ENCODE data around the gene RAB2B. TPM values are rescaled to one million over a fixed set of nuclear protein-coding genes. Genes with fewer than 3 reads are reported as not detected.

RAB2B gene
- total RNA-seq, 5 donors from 2014 or later (not counting 1 experiment from before 2014, with no cell fraction given) = 23.6 to 33.7 (median 27.6) TPM

- H3K36me3 Mint-ChIP-seq = peaks cover 21% of the 10 kb centered on the region
- H3K27me3 Mint-ChIP-seq = no peaks in the 10 kb centered on the region
- no peaks in the 10 kb centered on the region for H3K9me3 ChIP-seq
- DNase-seq = no peak
- peaks cover 15 to 16% of the 10 kb centered on the region in 2 experiments for H3K4me1 ChIP-seq (ENCODE audit: control insufficient read depth in 1 of 2, extremely low read depth in 1 of 2, insufficient read depth in 2 of 2, low read length in 2 of 2)
- 100% methylated on average over 2 of the region's 10 CpGs for WGBS (ENCODE audit: insufficient coverage)
- CTCF ChIA-PET = interaction anchor here in 1 of 2 donors (0.7 to 4.1 kb wide), 10 partner anchors 10 to 234 kb away, joined by 3 to 24 read pairs (median 6); partner anchors contain the start of genes CHD8, METTL3, SALL2 and SUPT16H
- peak overlapping the region; percentile 97 to 100 (median 100) for H3K4me3 Mint-ChIP-seq
- H3K4me1 Mint-ChIP-seq = peaks cover 43 to 50% (median 49%) of the 10 kb centered on the region in 3 donors
- H3K36me3 ChIP-seq (ENCODE audit: control insufficient read depth in 2 of 2, extremely low read depth in 1 of 2, insufficient read depth in 1 of 2, low read length in 1 of 2) = peaks cover 0 to 19% of the 10 kb centered on the region in 2 donors
- H3K4me3 ChIP-seq (ENCODE audit: control insufficient read depth in 1 of 2, extremely low read depth in 1 of 2, low read length in 1 of 2) = peak overlapping the region; percentile 77 to 95
- no peak for ATAC-seq (replicated peaks in 1 of 4)
- no peaks in the 10 kb centered on the region for H3K27me3 ChIP-seq (replicated peaks in 1 of 2; ENCODE audit: control insufficient read depth in 2 of 2, extremely low read depth in 1 of 2, insufficient read depth in 2 of 2, low read length in 1 of 2)
- peak overlapping the region; percentile 75 for H3K27ac ChIP-seq (ENCODE audit: low read length)
- H3K27ac Mint-ChIP-seq = peak overlapping the region; percentile 99
- POLR2A ChIA-PET = interaction anchor here in 1 of 2 donors (0.6 to 2.5 kb wide), 2 partner anchors 20 to 35 kb away, joined by 5 to 17 read pairs; partner anchors contain the start of genes CHD8 and METTL3
- no peaks in the 10 kb centered on the region for H3K9me3 Mint-ChIP-seq
Measured at GRCh38 chr14:21475767-21476522, 814 bp downstream of the RAB2B start.

- H3K27ac ChIP-seq (ENCODE audit: low read length) = no peak overlapping the region
- Mint-ChIP-seq H3K36me3 (peaks cover 46% of the 10 kb centered on the region), H3K4me3 (no peak overlapping the region), H3K4me1 (peaks cover 2 to 7% (median 2%) of the 10 kb centered on the region in 3 donors), H3K9me3 (no peaks in the 10 kb centered on the region), H3K27me3 (no peaks in the 10 kb centered on the region), H3K27ac (no peak overlapping the region)
- DNase-seq (no peak), ATAC-seq (replicated peaks in 1 of 4) (no peak)
- no peak overlapping the region for H3K4me3 ChIP-seq (ENCODE audit: control insufficient read depth in 1 of 2, extremely low read depth in 1 of 2, low read length in 1 of 2)
- no peaks in the 10 kb centered on the region for H3K4me1 ChIP-seq (ENCODE audit: control insufficient read depth in 1 of 2, extremely low read depth in 1 of 2, insufficient read depth in 2 of 2, low read length in 2 of 2)
- no CpG with 5 or more reads among the region's 1 CpG for WGBS (ENCODE audit: insufficient coverage)
- ChIA-PET POLR2A (interaction anchor here in 1 of 2 donors (0.5 kb wide), 1 partner anchor 59 kb away, joined by 3 read pairs; no protein-coding TSS in a partner anchor), CTCF (no interaction called here)
- H3K27me3 ChIP-seq (replicated peaks in 1 of 2; ENCODE audit: control insufficient read depth in 2 of 2, extremely low read depth in 1 of 2, insufficient read depth in 2 of 2, low read length in 1 of 2) = no peaks in the 10 kb centered on the region
- peaks cover 6 to 41% of the 10 kb centered on the region in 2 donors for H3K36me3 ChIP-seq (ENCODE audit: control insufficient read depth in 2 of 2, extremely low read depth in 1 of 2, insufficient read depth in 1 of 2, low read length in 1 of 2)
- H3K9me3 ChIP-seq = no peaks in the 10 kb centered on the region
Measured at GRCh38 chr14:21467616-21468015, 9.1 kb downstream of the RAB2B start.

- peak; percentile 95 to 98 (median 97) for ATAC-seq (replicated peaks in 1 of 4)
- peaks cover 10 to 36% of the 10 kb centered on the region in 2 experiments for H3K4me1 ChIP-seq (ENCODE audit: control insufficient read depth in 1 of 2, extremely low read depth in 1 of 2, insufficient read depth in 2 of 2, low read length in 2 of 2)
- Mint-ChIP-seq H3K4me1 (peaks cover 33 to 51% (median 39%) of the 10 kb centered on the region in 3 donors), H3K27ac (peak within 1 kb of the TSS; percentile 98 to 99), H3K36me3 (peaks cover 10% of the 10 kb centered on the region), H3K27me3 (no peaks in the 10 kb centered on the region), H3K9me3 (no peaks in the 10 kb centered on the region), H3K4me3 (peak within 1 kb of the TSS; percentile 93 to 95 (median 93))
- peak within 1 kb of the TSS; percentile 85 for H3K27ac ChIP-seq (ENCODE audit: low read length)
- peak within 1 kb of the TSS; percentile 87 to 92 for H3K4me3 ChIP-seq (ENCODE audit: control insufficient read depth in 1 of 2, extremely low read depth in 1 of 2, low read length in 1 of 2)
- WGBS (ENCODE audit: insufficient coverage) = under 1% methylated on average over 23 of the region's 36 CpGs
- ChIA-PET POLR2A (interaction anchor here (0.6 to 2.3 kb wide), 9 partner anchors 12 to 230 kb away, joined by 3 to 48 read pairs (median 5); partner anchors contain the start of genes METTL3 (in 1 of the 2), RAB2B (in 1 of the 2), SUPT16H (in 1 of the 2) and TOX4 (in 1 of the 2)), CTCF (interaction anchor here (0.6 to 3.2 kb wide), 22 partner anchors 10 to 239 kb away, joined by 3 to 100 read pairs (median 4); partner anchors contain the start of genes TOX4 (in 2 of the 2), METTL3 (in 1 of the 2), RAB2B (in 1 of the 2) and SUPT16H (in 1 of the 2))
- peaks cover 2 to 13% of the 10 kb centered on the region in 2 donors for H3K36me3 ChIP-seq (ENCODE audit: control insufficient read depth in 2 of 2, extremely low read depth in 1 of 2, insufficient read depth in 1 of 2, low read length in 1 of 2)
- peak; percentile 94 to 100 (median 99) for DNase-seq
- no peaks in the 10 kb centered on the region for H3K27me3 ChIP-seq (replicated peaks in 1 of 2; ENCODE audit: control insufficient read depth in 2 of 2, extremely low read depth in 1 of 2, insufficient read depth in 2 of 2, low read length in 1 of 2)
- H3K9me3 ChIP-seq = no peaks in the 10 kb centered on the region
Measured at GRCh38 chr14:21455912-21456667, 20.7 kb downstream of the RAB2B start, which contains the start of gene CHD8. CHD8 (minus strand) TSS chr14:21456123; CDS start chr14:21431643, 24,480 bp downstream.

GRCh38 chr14:21455592-21455911, 21.2 kb downstream of the RAB2B start:
- peaks cover 36 to 57% (median 43%) of the 10 kb centered on the region in 3 donors for H3K4me1 Mint-ChIP-seq
- no peaks in the 10 kb centered on the region for H3K9me3 Mint-ChIP-seq
- Histone ChIP-seq H3K27me3 (replicated peaks in 1 of 2; ENCODE audit: control insufficient read depth in 2 of 2, extremely low read depth in 1 of 2, insufficient read depth in 2 of 2, low read length in 1 of 2) (no peaks in the 10 kb centered on the region), H3K27ac (ENCODE audit: low read length) (peak overlapping the region; percentile 75), H3K4me1 (ENCODE audit: control insufficient read depth in 1 of 2, extremely low read depth in 1 of 2, insufficient read depth in 2 of 2, low read length in 2 of 2) (peaks cover 10 to 36% of the 10 kb centered on the region in 2 experiments), H3K9me3 (no peaks in the 10 kb centered on the region), H3K36me3 (ENCODE audit: control insufficient read depth in 2 of 2, extremely low read depth in 1 of 2, insufficient read depth in 1 of 2, low read length in 1 of 2) (peaks cover 2 to 11% of the 10 kb centered on the region in 2 donors), H3K4me3 (ENCODE audit: control insufficient read depth in 1 of 2, extremely low read depth in 1 of 2, low read length in 1 of 2) (peak overlapping the region; percentile 87 to 92)
- H3K27me3 Mint-ChIP-seq = no peaks in the 10 kb centered on the region
- 0% methylated on average over 2 of the region's 17 CpGs for WGBS (ENCODE audit: insufficient coverage)
- CTCF ChIA-PET = interaction anchor here (0.6 to 3.2 kb wide), 19 partner anchors 9 to 238 kb away, joined by 3 to 100 read pairs (median 4); partner anchors contain the start of genes TOX4 (in 2 of the 2), METTL3 (in 1 of the 2), RAB2B (in 1 of the 2) and SUPT16H (in 1 of the 2)
- peak overlapping the region; percentile 93 to 95 (median 93) for H3K4me3 Mint-ChIP-seq
- DNase-seq = peak in 2 of 35 experiments; percentile 0 to 2
- peak overlapping the region; percentile 98 to 99 for H3K27ac Mint-ChIP-seq
- H3K36me3 Mint-ChIP-seq = peaks cover 5% of the 10 kb centered on the region
- peak in 3 of 4 experiments; percentile 5 to 10 (median 7) for ATAC-seq (replicated peaks in 1 of 4)
- POLR2A ChIA-PET = interaction anchor here (0.6 to 2.3 kb wide), 8 partner anchors 12 to 225 kb away, joined by 3 to 48 read pairs (median 4); partner anchors contain the start of genes METTL3 (in 1 of the 2), RAB2B (in 1 of the 2), SUPT16H (in 1 of the 2) and TOX4 (in 1 of the 2)

- H3K4me1 ChIP-seq (ENCODE audit: control insufficient read depth in 1 of 2, extremely low read depth in 1 of 2, insufficient read depth in 2 of 2, low read length in 2 of 2) = peaks cover 13 to 39% of the 10 kb centered on the region in 2 experiments
- H3K27me3 ChIP-seq (replicated peaks in 1 of 2; ENCODE audit: control insufficient read depth in 2 of 2, extremely low read depth in 1 of 2, insufficient read depth in 2 of 2, low read length in 1 of 2) = no peaks in the 10 kb centered on the region
- Mint-ChIP-seq H3K27ac (peak overlapping the region; percentile 98 to 99), H3K4me1 (peaks cover 41 to 62% (median 49%) of the 10 kb centered on the region in 3 donors), H3K4me3 (peak overlapping the region; percentile 93 to 95 (median 93)), H3K36me3 (peaks cover 7% of the 10 kb centered on the region), H3K27me3 (no peaks in the 10 kb centered on the region), H3K9me3 (no peaks in the 10 kb centered on the region)
- WGBS (ENCODE audit: insufficient coverage) = 20% methylated on average over 13 of the region's 15 CpGs
- peak overlapping the region; percentile 87 to 92 for H3K4me3 ChIP-seq (ENCODE audit: control insufficient read depth in 1 of 2, extremely low read depth in 1 of 2, low read length in 1 of 2)
- H3K36me3 ChIP-seq (ENCODE audit: control insufficient read depth in 2 of 2, extremely low read depth in 1 of 2, insufficient read depth in 1 of 2, low read length in 1 of 2) = peaks cover 0 to 9% of the 10 kb centered on the region in 2 donors
- CTCF ChIA-PET = interaction anchor here (0.9 to 3.2 kb wide), 12 partner anchors 11 to 102 kb away, joined by 3 to 100 read pairs (median 7); partner anchors contain the start of genes TOX4 (in 2 of the 2), METTL3 (in 1 of the 2) and RAB2B (in 1 of the 2)
- DNase-seq (peak in 11 of 35 experiments; percentile 4 to 60 (median 15)), ATAC-seq (replicated peaks in 1 of 4) (no peak)
- H3K27ac ChIP-seq (ENCODE audit: low read length) = peak overlapping the region; percentile 75
- no peaks in the 10 kb centered on the region for H3K9me3 ChIP-seq
- POLR2A ChIA-PET = interaction anchor here (0.6 to 2.3 kb wide), 6 partner anchors 9 to 71 kb away, joined by 3 to 48 read pairs (median 11); partner anchors contain the start of genes RAB2B (in 1 of the 2), SUPT16H (in 1 of the 2) and TOX4 (in 1 of the 2)
Measured at GRCh38 chr14:21454843-21455544, 21.8 kb downstream of the RAB2B start.
